ENCODE results near the gene IQCB1.

GRCh38 chr3:121769246-121769645 lies 65.6 kb downstream of the IQCB1 start:
- no peak for TF ChIP-seq EZH2phosphoT487 (IDR thresholded peaks at IDR 0.05; ENCODE audit: borderline replicate concordance)
- TF ChIP-seq, protein P1, sequence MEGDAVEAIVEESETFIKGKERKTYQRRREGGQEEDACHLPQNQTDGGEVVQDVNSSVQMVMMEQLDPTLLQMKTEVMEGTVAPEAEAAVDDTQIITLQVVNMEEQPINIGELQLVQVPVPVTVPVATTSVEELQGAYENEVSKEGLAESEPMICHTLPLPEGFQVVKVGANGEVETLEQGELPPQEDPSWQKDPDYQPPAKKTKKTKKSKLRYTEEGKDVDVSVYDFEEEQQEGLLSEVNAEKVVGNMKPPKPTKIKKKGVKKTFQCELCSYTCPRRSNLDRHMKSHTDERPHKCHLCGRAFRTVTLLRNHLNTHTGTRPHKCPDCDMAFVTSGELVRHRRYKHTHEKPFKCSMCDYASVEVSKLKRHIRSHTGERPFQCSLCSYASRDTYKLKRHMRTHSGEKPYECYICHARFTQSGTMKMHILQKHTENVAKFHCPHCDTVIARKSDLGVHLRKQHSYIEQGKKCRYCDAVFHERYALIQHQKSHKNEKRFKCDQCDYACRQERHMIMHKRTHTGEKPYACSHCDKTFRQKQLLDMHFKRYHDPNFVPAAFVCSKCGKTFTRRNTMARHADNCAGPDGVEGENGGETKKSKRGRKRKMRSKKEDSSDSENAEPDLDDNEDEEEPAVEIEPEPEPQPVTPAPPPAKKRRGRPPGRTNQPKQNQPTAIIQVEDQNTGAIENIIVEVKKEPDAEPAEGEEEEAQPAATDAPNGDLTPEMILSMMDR (conservative IDR thresholded peaks at IDR 0.05; ENCODE audit: low read length), result no peak

Data from Loucy (cell line).